T47D (cell line): ENCODE measurements around the gene MGMT.

ENCODE experiments used
- DNase-seq, 2 experiments: peaks; one replicate each; pipeline versions ENCODE4 v3.0.0 to v3.0.0-alpha.2; 2011 to 2012; ENCODE audit warnings: low read depth in 1 of 2, low spot score in 1 of 2
- JUND ChIP-seq: IDR thresholded peaks from 2 replicates; pipeline ENCODE4 v1.6.1; 2012; ENCODE audit warnings: low read depth
- in situ Hi-C: cut with HindIII; loops from 2 replicates; pipeline ENCODE4 v1.10.0; 2016; ENCODE audit warnings: low sequenced_read_pairs, low pct_unique_long_range_greater_than_20kb

The MGMT gene

DNA sequence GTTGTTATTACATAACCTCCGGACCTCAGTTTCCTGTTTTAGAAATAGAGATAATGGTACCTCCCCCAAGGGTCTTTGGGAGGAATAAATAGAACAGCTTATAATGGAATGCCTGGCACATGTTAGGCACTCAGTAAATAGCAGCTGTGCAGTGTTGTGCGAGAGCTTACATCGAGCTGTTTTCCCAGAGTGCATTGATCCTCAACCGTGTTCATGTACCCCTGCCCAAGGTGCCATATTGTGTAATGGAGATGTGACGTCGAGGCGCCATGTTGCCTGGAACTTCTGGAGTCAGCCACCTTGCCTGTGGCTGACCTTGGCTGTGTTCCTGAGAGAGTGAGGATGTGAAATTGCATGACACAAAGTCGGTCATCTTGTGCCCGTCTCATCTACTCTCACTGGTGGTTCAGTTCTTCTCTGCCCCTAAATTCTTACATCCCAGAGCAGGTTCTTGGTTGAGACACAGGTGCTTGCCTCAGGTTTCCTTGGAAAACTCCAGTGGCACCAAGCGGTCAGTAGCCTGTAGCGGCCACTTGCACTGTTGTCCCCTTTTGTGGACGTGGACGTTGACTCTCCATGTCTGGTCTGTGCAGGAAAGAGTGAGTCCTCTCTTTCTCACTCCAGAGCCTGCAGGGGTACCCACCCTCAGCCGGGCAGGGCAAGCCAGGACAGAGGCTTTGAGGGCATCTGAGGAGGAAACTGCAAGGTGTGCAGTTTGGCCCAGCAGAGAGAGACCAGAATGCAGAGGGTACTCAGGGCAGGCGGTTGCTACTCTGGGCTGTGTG is 230.6 kb downstream of the MGMT start:
- in situ Hi-C loops, result no loop called here
- no peak for TF ChIP-seq JUND

DNA sequence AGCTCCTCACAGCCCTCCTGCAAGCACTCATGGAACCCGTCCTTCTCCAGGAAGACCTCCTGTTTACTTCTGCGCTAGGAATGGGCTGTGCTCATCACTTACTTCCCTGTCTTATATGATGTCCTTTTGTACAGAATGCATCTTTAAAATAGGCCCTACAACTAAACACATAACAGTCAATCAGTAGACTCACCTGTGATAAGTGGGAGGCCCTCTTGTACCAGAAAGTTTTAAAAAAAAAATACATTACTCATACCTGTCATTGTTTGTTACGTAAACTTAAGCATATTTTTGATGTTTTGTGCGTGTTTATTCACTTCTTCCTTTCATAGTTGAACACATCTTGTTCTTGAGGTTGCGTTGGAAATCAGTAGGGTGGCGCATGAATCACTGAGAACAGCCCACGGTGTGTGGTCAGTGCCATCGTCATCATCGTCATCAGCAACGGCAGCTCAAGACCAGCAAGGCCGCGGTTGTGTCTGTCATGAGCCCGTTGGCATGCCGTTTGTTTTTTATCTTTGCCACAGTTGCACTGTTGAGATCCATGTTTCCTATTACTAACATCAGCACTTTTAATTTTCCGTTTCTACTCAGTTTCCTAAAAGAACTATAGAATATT is 232.8 kb downstream of the MGMT start:
- no peak for TF ChIP-seq JUND
- in situ Hi-C loops, result no loop called here
- DNase-seq, result no peak

More for the DNA sequence above, 230.6 kb downstream of the MGMT start:
- DNase-seq, result no peak

DNA sequence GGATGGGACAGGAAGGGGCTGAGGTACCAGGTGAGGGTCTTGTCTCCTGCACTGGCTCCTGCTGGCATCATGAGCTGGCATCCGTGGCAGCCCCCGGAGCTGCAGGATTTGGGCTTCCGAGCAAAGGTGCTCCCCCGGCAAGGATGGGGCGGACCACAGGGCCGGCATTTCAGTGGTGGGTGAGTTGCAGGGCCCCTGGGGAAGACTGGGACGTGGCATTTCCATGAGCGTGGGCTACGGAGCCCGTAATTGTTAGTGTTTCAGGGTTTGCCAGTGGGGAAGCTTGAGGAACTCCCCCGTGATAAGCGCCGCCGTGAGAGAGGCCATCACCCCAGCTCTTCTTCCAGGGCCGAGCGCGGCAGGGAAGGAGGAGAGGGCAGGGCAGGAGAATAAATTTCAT is 235.6 kb downstream of the MGMT start:
- TF ChIP-seq JUND, result no peak
- in situ Hi-C loops, result no loop called here
- DNase-seq, result no peak

DNA sequence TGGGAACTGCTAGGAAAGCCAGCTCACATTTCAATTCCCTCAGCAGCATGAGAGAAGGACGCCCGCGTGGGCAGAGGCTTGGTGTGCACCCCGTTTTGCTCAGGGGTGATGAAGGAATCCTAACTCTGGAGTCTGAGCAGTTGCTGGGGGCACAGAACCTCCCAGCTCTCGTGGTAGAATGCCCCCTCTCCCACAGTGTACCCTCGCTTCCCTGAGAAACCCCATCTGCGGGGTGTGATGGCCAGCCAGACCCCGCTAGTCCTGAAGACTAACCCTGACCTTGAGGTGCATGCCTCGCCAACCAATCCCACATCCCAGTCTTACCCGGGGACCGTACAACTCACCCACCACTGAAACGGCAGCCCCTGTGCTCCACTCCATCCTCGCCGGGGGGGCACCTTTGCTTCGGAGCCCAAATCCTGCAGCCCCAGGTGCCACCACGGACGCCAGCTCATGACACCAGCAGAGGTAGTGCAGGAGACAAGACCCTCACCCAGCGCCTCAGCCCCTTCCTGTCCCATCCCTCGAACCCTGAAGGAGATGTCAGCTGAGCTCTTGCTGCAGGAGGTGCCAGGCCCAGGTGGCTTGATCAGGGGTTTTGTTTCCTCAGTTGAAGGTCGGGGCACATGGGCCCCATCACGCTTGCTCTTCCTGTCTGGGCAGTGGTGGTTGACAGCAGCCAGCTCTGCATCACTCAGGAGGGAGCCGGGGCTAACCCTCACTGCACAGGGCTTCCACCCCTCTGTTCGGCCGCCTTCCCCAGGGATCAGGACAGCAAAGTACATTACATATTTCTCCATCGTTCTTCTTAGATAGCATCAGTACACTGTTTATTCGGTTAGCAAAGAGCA is 236.5 kb downstream of the MGMT start:
- in situ Hi-C loops, result no loop called here
- peak in 1 of 2 experiments; percentile 9 for DNase-seq
- TF ChIP-seq JUND, result no peak

DNA sequence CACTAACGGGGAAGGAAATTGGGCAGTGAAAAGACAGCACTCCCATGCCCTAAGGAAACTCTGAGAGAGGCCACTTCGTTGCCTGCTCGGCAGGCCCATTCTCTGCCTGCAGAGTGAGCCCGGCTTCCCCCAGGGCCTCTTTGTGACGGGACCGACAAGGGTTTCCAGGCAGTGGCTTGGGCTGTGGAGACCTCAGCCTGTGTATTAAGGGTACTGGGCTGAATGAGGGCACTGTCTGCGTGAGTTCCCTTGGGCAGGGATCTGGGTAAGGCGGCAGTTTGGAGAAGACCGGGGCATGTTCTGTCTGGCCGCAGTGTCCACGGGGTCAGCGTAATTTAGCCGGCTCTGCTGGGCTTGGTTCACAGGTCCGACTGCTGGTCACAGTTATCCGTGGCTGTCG is 237.2 kb downstream of the MGMT start:
- in situ Hi-C loops, result no loop called here
- TF ChIP-seq JUND, result no peak

DNA sequence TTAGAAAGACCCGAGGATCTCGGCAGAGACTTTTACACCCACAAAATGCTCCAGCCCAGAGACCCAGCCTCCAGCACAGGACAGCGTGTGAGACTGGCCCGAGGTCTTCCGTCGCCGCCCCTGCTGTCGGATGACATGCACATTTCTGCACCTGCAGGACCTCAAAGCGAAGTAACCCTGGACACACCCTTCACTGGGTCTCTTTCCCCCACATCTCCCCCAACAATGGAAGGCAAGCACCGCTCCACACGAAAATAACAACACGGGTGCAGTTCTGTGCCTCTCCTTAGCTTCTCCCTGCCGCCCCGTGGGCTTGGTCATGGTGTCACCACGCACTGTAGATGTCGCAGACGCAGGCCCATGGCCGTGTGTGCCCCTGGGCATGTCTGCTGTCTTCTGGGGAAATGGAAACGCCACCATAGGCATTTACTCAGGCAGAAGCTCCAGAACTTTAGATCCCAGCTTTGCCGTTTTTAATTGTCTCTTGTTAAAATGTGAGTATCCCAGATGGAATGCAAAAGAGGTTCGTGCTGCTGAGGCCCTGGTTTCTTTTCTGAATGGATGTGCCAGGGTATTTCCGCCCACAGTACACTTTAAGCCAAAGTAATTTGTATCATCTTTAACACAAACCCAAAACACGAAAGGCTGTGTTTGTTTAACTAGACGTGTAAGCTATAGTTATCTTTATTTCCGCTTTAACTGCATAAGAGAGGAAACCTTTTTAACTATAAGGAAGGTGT is 237.9 kb downstream of the MGMT start:
- in situ Hi-C loops, result no loop called here
- TF ChIP-seq JUND, result no peak

More for the DNA sequence above, 237.2 kb downstream of the MGMT start:
- peak in 1 of 2 experiments; percentile 9 for DNase-seq

DNA sequence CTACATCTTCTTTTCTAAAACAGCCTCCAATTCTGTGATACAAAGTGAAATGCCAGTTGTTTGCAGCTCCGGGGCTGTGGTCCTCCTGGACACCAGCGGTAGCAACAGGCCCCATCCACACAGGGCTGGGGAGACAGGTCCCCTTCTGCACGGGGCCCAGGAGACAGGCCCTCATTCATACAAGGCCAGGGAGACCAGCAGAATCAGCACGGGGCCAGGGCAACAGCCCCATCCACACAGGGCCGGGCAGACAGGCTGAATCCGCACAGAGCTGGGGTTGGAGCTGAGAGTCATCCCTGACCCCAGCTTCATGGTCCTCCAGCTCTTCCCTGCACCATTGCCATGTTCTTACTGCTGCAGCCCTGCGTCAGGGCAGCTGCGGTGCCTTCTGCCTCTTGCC is 238.6 kb downstream of the MGMT start:
- no peak for TF ChIP-seq JUND
- in situ Hi-C loops, result no loop called here
- no peak for DNase-seq

More for the DNA sequence above, 237.9 kb downstream of the MGMT start:
- DNase-seq, result no peak

DNA sequence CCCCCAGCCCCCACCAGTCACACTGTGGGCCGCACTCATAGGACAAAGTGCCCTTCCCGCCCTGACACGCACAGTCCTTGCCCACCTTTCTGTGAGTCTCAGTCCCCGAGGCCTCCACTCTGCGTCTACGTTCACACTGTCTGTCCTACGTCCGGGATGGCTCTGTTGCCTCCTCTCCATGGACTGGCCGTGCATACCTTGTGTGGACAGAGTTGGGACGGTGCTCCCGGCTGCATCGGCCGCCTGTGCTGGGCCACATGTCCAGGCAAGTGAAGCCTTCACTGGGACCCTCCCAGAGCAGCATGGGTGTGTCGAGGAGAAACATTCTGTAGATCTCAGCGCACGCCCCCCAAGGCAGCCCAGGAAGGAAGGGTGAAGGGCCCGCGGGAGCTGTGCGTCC is 239.0 kb downstream of the MGMT start:
- no peak for DNase-seq
- TF ChIP-seq JUND, result no peak
- in situ Hi-C loops, result no loop called here

DNA sequence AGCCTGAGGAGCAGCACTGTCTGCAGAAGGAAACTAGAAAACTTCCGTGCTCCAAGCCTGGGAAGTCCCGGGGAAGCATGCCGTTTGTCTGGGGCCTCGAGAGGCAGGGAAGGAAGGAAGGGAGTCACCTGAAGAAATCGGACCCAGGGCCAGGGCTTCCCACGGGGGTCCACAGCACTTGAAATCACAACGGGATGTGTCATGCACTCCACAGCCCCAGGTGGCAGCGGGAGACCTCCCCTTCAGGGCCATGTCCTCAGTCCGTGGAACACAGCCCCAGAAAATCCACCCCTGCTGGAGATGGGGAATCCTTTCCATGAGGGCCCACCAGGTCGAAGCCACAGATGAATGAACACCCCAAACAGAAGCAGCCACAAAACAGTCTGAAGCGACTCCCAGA is 239.5 kb downstream of the MGMT start:
- no peak for TF ChIP-seq JUND
- in situ Hi-C loops, result no loop called here
- DNase-seq, result no peak

DNA sequence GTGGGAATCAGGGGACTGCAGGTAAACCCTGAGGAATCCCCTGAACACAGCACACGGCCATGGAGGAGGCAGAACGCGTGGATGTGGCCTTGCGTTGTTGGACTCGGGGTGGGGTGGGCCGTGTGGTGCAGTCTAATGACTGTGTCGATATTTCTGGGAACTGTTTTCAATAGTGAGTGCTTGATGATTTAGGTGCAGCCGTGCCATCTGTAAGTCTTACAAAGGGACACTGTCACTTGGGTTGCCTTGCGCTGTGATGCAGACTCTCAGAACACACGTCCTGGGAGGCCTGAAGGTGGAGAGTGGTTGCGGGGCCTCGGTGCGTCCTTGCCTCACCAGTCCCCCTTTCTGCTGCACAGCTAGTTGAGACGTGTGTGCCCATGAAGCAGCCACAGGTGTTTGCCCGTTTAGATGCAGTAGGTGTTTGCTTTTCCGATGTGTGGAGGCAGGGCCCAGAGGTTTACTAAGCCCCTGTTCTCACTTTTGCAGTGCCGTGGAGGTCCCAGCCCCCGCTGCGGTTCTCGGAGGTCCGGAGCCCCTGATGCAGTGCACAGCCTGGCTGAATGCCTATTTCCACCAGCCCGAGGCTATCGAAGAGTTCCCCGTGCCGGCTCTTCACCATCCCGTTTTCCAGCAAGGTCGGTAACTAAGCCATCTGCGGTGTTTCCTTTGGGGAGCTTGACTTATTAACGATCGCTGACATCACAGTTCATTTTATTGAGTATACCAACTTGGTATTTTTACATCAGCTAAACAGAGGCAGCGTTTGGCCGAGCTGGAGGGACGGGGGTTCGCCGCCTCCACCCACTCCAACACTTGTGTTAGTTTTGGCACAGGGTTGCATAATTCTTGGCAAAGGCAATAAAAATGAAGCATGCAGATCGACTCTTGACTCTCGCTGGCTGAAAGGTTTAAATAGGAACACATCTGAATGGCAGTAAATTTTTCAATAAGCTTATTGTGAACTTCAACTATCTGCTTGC is 240.7 kb downstream of the MGMT start:
- in situ Hi-C loops, result no loop called here
- DNase-seq, result peak; percentile 21 to 36
- TF ChIP-seq JUND, result no peak

DNA sequence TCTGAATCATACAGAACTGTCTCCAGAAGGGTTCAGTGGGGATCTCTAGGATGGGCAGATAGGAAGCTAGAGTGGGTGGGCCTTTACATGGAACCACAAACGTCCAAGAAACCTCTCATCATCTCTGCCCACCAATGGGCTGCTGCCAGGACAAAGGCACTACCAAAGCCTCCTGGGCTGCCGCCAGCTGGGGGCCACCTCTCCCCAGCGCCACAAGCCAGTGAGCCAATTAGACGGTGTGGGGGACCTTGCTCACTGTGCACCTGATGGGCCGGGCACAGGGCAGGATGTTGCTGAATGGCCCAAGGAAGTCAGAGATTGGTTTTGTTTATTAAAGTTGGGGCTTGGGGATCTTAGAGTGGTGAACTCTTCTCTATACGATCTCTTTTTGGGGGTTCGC is 242.1 kb downstream of the MGMT start:
- TF ChIP-seq JUND, result no peak
- no peak for DNase-seq
- in situ Hi-C loops, result no loop called here
